Fibroblast of lung (primary cell): Measurements from ENCODE around the gene GGT7.

ENCODE experiments used
- EZH2 ChIP-seq: IDR thresholded peaks from 2 replicates; pipeline ENCODE4 v1.5.1; 2012; ENCODE audit warnings: low read length, control low read depth, mild to moderate bottlenecking; ENCODE audit errors: missing control alignments
- TF ChIP-seq, protein P1 (sequence below), 2 donors: IDR thresholded peaks in 1 of 2; conservative IDR thresholded peaks in 1 of 2; 1 replicate in 1 of 2; 2 replicates in 1 of 2; pipeline ENCODE4 v1.5.1; 2011 to 2012; ENCODE audit warnings: low read length in 2 of 2, control low read depth in 1 of 2, inconsistent platforms in 1 of 2, low read depth in 1 of 2, mild to moderate bottlenecking in 1 of 2

DNA sequence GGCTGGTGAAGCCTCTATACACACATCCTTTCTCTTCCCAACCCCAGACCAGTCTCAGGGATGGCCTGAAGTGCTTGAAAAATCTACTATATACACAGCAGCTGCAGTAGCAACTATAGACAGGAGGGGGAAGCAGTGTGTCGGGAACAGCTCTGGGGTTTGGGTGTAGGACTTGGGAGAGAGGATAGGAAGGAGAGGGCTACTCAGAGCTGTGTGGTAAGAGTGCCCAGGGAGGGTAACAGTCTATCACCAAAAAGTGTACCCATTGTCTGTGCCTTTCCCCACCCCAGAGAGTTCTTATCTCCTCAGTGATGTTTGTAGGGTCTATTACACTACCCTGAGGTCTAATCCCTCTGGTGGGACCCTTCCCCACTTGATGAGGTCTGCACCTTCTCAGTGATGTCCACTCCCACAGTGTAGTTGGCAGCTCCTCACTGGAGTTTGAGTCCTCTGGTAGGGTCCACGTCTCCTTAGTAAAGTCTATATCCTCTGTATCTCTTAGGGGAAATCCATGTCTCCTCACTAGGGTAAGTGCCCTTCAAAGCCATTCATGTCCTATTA is 1.5 kb upstream of the GGT7 start:
- TF ChIP-seq, protein P1, sequence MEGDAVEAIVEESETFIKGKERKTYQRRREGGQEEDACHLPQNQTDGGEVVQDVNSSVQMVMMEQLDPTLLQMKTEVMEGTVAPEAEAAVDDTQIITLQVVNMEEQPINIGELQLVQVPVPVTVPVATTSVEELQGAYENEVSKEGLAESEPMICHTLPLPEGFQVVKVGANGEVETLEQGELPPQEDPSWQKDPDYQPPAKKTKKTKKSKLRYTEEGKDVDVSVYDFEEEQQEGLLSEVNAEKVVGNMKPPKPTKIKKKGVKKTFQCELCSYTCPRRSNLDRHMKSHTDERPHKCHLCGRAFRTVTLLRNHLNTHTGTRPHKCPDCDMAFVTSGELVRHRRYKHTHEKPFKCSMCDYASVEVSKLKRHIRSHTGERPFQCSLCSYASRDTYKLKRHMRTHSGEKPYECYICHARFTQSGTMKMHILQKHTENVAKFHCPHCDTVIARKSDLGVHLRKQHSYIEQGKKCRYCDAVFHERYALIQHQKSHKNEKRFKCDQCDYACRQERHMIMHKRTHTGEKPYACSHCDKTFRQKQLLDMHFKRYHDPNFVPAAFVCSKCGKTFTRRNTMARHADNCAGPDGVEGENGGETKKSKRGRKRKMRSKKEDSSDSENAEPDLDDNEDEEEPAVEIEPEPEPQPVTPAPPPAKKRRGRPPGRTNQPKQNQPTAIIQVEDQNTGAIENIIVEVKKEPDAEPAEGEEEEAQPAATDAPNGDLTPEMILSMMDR (conservative IDR thresholded peaks at IDR 0.05 in 1 of 2, IDR thresholded peaks at IDR 0.05 in 1 of 2; ENCODE audit: low read depth in 1 of 2, low read length in 2 of 2), result peak; percentile 95 to 98
- TF ChIP-seq EZH2, result no peak
